Retinal pigment epithelial cell (primary cell): ENCODE results near the gene F5.
A peak's percentile ranks its signal among the peaks of the same experiment; 100 is the strongest.

Experiments
- DNase-seq: peaks from one replicate; pipeline ENCODE4 v3.0.0-alpha.2; 2010; ENCODE audit warnings: low read depth
- H3K4me3 ChIP-seq: 2 replicates; pipeline ENCODE4 v1.5.1; 2011; ENCODE audit warnings: mild to moderate bottlenecking, low read length, control low read depth, moderate library complexity
- CTCF ChIP-seq: conservative IDR thresholded peaks from 2 replicates; pipeline ENCODE4 v1.5.1; 2011; ENCODE audit warnings: low read depth, low read length, control low read depth, inconsistent platforms

The F5 gene

GRCh38 chr1:169472738-169473137 is 113.5 kb downstream of the F5 start:
- H3K4me3 ChIP-seq, result no peak overlapping the region
- no peak for TF ChIP-seq CTCF
- DNase-seq, result peak; percentile 88

- TF ChIP-seq CTCF, result no peak
- DNase-seq, result no peak
- H3K4me3 ChIP-seq, result no peak overlapping the region
Measured at GRCh38 chr1:169468982-169469381, 117.3 kb downstream of the F5 start.

GRCh38 chr1:169466259-169467230 is 119.7 kb downstream of the F5 start:
- DNase-seq, result no peak
- TF ChIP-seq CTCF, result peak; percentile 46

GRCh38 chr1:169465281-169465680 is 121.0 kb downstream of the F5 start:
- no peak for TF ChIP-seq CTCF

More at GRCh38 chr1:169466259-169467230, 119.7 kb downstream of the F5 start:
- H3K4me3 ChIP-seq, result no peak overlapping the region

More at GRCh38 chr1:169465281-169465680, 121.0 kb downstream of the F5 start:
- DNase-seq, result no peak
- no peak overlapping the region for H3K4me3 ChIP-seq
